ENCODE data around the gene ZNF366.

DNA sequence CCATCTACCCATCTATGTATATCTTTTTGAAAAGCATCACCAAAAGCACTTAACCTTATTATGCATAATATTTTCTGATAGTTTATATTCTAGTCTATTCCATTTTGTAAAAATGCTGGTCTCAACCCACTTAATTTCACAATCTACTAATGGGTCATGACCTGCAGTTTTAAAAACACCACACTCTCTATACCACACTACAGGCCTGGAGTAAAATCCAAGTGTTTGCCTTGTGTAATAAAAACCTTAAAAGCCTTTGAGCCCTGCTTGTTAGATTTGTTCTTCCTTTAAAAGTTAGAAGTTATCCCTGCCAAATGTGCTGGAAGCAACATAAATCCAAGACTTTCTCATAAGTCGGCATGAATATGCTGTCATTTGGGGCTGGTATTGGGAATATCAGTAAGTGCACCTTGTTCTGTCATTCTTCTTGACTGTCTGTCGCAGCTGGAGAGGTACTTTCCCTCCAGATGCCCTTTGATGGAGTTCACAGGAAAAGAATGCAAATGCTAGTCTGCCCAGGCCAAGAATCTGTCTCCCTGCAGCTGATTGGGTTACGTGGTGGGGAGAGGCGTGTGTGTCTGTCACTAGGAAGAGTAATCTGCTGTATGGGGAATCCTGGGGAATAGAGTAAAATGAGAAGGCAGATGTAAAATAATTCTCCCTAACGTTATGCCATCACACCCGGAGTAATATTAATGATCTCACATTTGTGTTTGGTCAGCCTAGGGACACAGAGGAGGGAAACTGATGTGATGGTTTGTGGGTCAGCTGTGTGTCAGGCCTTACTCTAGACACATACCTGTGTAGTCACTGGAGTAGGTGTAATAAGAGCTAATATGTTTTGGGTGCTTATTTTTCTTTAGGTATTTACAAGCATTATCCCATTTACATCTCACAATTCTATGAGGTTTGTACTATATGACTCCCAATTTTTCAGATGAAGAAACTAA, 79.4 kb downstream of the ZNF366 start:
- TF ChIP-seq, protein P1, sequence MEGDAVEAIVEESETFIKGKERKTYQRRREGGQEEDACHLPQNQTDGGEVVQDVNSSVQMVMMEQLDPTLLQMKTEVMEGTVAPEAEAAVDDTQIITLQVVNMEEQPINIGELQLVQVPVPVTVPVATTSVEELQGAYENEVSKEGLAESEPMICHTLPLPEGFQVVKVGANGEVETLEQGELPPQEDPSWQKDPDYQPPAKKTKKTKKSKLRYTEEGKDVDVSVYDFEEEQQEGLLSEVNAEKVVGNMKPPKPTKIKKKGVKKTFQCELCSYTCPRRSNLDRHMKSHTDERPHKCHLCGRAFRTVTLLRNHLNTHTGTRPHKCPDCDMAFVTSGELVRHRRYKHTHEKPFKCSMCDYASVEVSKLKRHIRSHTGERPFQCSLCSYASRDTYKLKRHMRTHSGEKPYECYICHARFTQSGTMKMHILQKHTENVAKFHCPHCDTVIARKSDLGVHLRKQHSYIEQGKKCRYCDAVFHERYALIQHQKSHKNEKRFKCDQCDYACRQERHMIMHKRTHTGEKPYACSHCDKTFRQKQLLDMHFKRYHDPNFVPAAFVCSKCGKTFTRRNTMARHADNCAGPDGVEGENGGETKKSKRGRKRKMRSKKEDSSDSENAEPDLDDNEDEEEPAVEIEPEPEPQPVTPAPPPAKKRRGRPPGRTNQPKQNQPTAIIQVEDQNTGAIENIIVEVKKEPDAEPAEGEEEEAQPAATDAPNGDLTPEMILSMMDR (IDR thresholded peaks at IDR 0.05), result no peak
- TF ChIP-seq POLR2A (IDR thresholded peaks at IDR 0.05), result no peak
